Neural cell (in vitro differentiated cells): ENCODE results near the gene AQP9. TPM values are rescaled to one million over a fixed set of nuclear protein-coding genes. Genes with fewer than 3 reads are reported as not detected.

Experiments used
- H2AFZ ChIP-seq: fragments of 200-600, 300-800 bp; sonication (generic), shearing (Covaris generic); 2 replicates; pipeline ENCODE4 v1.6.0; 2014; ENCODE audit warnings: low read depth, mild to moderate bottlenecking, antibody characterized with exemption, low read length, moderate library complexity
- H3F3A ChIP-seq: fragments of 200-600 bp; shearing (Covaris generic); 2 replicates; pipeline ENCODE4 v1.6.1; 2016; ENCODE audit warnings: mild to moderate bottlenecking, moderate library complexity, mixed read lengths, antibody characterized with exemption, low read length; ENCODE audit not compliant: insufficient read depth, poor library complexity, severe bottlenecking
- H3K27ac ChIP-seq: fragments of 200-600, 300-800 bp; sonication (generic), shearing (Covaris generic); 2 replicates; pipeline ENCODE4 v1.5.1; 2014; ENCODE audit warnings: mild to moderate bottlenecking, low read length, moderate library complexity
- H3K27me3 ChIP-seq: fragments of 300-800, 200-600 bp; sonication (generic), shearing (Covaris generic); 2 replicates; pipeline ENCODE4 v1.6.0; 2014; ENCODE audit warnings: mild to moderate bottlenecking, low read depth, low read length, moderate library complexity; ENCODE audit not compliant: insufficient read depth
- H3K36me3 ChIP-seq: fragments of 300-800, 200-600 bp; sonication (generic), shearing (Covaris generic); 2 replicates; pipeline ENCODE4 v1.5.1; 2014; ENCODE audit warnings: mild to moderate bottlenecking, antibody characterized with exemption, low read length, moderate library complexity; ENCODE audit not compliant: insufficient read depth
- H3K4me2 ChIP-seq: fragments of 300-800, 200-600 bp; sonication (generic), shearing (Covaris generic); 2 replicates; pipeline ENCODE4 v1.6.0; 2014; ENCODE audit warnings: mild to moderate bottlenecking, low read length
- H3K4me3 ChIP-seq: fragments of 300-800, 200-600 bp; sonication (generic), shearing (Covaris generic); 2 replicates; pipeline ENCODE4 v1.5.1; 2014; ENCODE audit warnings: mild to moderate bottlenecking, low read length, moderate library complexity
- H3K79me2 ChIP-seq: fragments of 200-600 bp; shearing (Covaris generic); replicated peaks from 2 replicates; pipeline ENCODE4 v1.6.0; 2014; ENCODE audit warnings: mild to moderate bottlenecking, low read length, moderate library complexity; ENCODE audit not compliant: insufficient read depth
- H3K9ac ChIP-seq: fragments of 300-800, 200-600 bp; sonication (generic), shearing (Covaris generic); 2 replicates; pipeline ENCODE4 v1.6.1; 2016; ENCODE audit warnings: mild to moderate bottlenecking, low read length, mixed read lengths
- H3K9me2 ChIP-seq: fragments of 200-600 bp; shearing (Covaris generic); 2 replicates; pipeline ENCODE4 v1.6.1; 2016; ENCODE audit warnings: mild to moderate bottlenecking, low read length, mixed read lengths; ENCODE audit not compliant: insufficient read depth
- H3K9me3 ChIP-seq: fragments of 200-600, 300-800 bp; sonication (generic), shearing (Covaris generic); 2 replicates; pipeline ENCODE4 v1.6.1; 2016; ENCODE audit warnings: mild to moderate bottlenecking, mixed run types, low read length, moderate library complexity, mixed read lengths
- H4K20me1 ChIP-seq: fragments of 200-600 bp; shearing (Covaris generic); 2 replicates; pipeline ENCODE4 v1.6.1; 2016; ENCODE audit warnings: mild to moderate bottlenecking, mixed run types; ENCODE audit not compliant: insufficient read depth
- CTCF ChIP-seq: fragments of 450-650 bp; IDR thresholded peaks from 2 replicates; pipeline ENCODE4 v1.5.1; 2014; ENCODE audit warnings: antibody characterized with exemption, mild to moderate bottlenecking, moderate library complexity; ENCODE audit not compliant: poor library complexity, severe bottlenecking
- EP300 ChIP-seq: fragments of 450-650 bp; conservative IDR thresholded peaks from 2 replicates; pipeline ENCODE4 v1.6.1; 2014; ENCODE audit warnings: antibody characterized with exemption, mild to moderate bottlenecking, moderate library complexity; ENCODE audit not compliant: poor library complexity, severe bottlenecking
- EZH2 ChIP-seq: fragments of 200-600, 300-800 bp; shearing (Covaris generic), sonication (generic); IDR thresholded peaks from 2 replicates; pipeline ENCODE4 v1.6.1; 2014; ENCODE audit warnings: antibody characterized with exemption, low read length, borderline replicate concordance, mild to moderate bottlenecking; ENCODE audit not compliant: insufficient read depth, poor library complexity, severe bottlenecking
- MXI1 ChIP-seq: fragments of 450-650 bp; conservative IDR thresholded peaks from 2 replicates; pipeline ENCODE4 v1.6.1; 2014; ENCODE audit warnings: antibody characterized with exemption, mild to moderate bottlenecking; ENCODE audit not compliant: poor library complexity, severe bottlenecking
- RAD21 ChIP-seq: fragments of 450-650 bp; conservative IDR thresholded peaks from 2 replicates; pipeline ENCODE4 v1.6.1; 2014; ENCODE audit warnings: antibody characterized with exemption, mild to moderate bottlenecking, moderate library complexity
- REST ChIP-seq: IDR thresholded peaks from 2 replicates; pipeline ENCODE4 v1.6.1; 2012; ENCODE audit warnings: borderline replicate concordance
- SMC3 ChIP-seq: fragments of 450-650 bp; conservative IDR thresholded peaks from 2 replicates; pipeline ENCODE4 v1.6.1; 2014; ENCODE audit warnings: antibody characterized with exemption, mild to moderate bottlenecking, moderate library complexity; ENCODE audit not compliant: poor library complexity
- TAF1 ChIP-seq: IDR thresholded peaks from 2 replicates; pipeline ENCODE4 v1.6.1; 2012; ENCODE audit warnings: low read depth
- polyA plus RNA-seq: library from polyadenylated mRNA; depleted of rRNA; stranded (reverse); fragments of >200 nt; gene quantifications from 2 replicates; pipeline ENCODE4 v1.2.3, GENCODE V29; 2014

AQP9 gene
- polyA plus RNA-seq, 1 donor from 2014 or later = not detected

GRCh38 chr15:58141894-58142293 is 3.7 kb downstream of the AQP9 start:
- Histone ChIP-seq H3K79me2 (no peaks in the 10 kb centered on the region), H3K4me2 (no peak overlapping the region), H3K9me2 (no peaks in the 10 kb centered on the region), H3K4me3 (no peak overlapping the region), H3K36me3 (no peaks in the 10 kb centered on the region), H3F3A (no peaks in the 10 kb centered on the region), H3K9me3 (no peaks in the 10 kb centered on the region), H3K9ac (no peak overlapping the region), H3K27me3 (no peaks in the 10 kb centered on the region), H3K27ac (no peak overlapping the region), H2AFZ (no peak overlapping the region), H4K20me1 (no peaks in the 10 kb centered on the region)
- TF ChIP-seq EZH2 (no peak), TAF1 (no peak), CTCF (no peak)

- TF ChIP-seq CTCF = no peak
- no peak for TF ChIP-seq TAF1
- TF ChIP-seq EP300 = no peak
- no peak for TF ChIP-seq MXI1
- no peak for TF ChIP-seq REST
- TF ChIP-seq RAD21 = no peak
- TF ChIP-seq SMC3 = no peak
- H3K36me3 ChIP-seq = no peaks in the 10 kb centered on the region
- H3K79me2 ChIP-seq = no peaks in the 10 kb centered on the region
- no peak overlapping the region for H3K27ac ChIP-seq
- no peaks in the 10 kb centered on the region for H3K27me3 ChIP-seq
- H2AFZ ChIP-seq = no peak overlapping the region
- no peaks in the 10 kb centered on the region for H3K9me2 ChIP-seq
- no peak overlapping the region for H3K4me2 ChIP-seq
- H3F3A ChIP-seq = no peaks in the 10 kb centered on the region
- no peaks in the 10 kb centered on the region for H3K9me3 ChIP-seq
- no peaks in the 10 kb centered on the region for H4K20me1 ChIP-seq
- no peak overlapping the region for H3K4me3 ChIP-seq
- no peak overlapping the region for H3K9ac ChIP-seq
Observed at GRCh38 chr15:58142827-58143461, 4.8 kb downstream of the AQP9 start.
